Sigmoid colon (tissue), 3 donors: ENCODE measurements around the gene SDCCAG8.

Experiments
- CTCF ChIP-seq, 4 experiments: fragments of 450-650 bp in 3 of 4; fragments of 200-600 bp in 1 of 4; IDR thresholded peaks; one replicate each; pipeline ENCODE4 v1.5.1; 2016 to 2019; ENCODE audit warnings: antibody characterized with exemption in 4 of 4, mild to moderate bottlenecking in 3 of 4, moderate library complexity in 2 of 4
- POLR2A ChIP-seq, 2 donors: fragments of 450-650 bp; IDR thresholded peaks; one replicate each; pipeline ENCODE4 v1.6.1; 2016; ENCODE audit warnings: antibody characterized with exemption in 2 of 2, mild to moderate bottlenecking in 2 of 2, moderate library complexity in 2 of 2

- TF ChIP-seq CTCF (IDR thresholded peaks at IDR 0.05) (no peak), POLR2A (IDR thresholded peaks at IDR 0.05) (no peak)
These were observed 38.5 kb upstream of the SDCCAG8 start for GRCh38 chr1:243217349-243217748.
